ENCODE data around the gene SORD.
A peak's percentile ranks its signal among the peaks of the same experiment; 100 is the strongest.

SORD gene

DNA sequence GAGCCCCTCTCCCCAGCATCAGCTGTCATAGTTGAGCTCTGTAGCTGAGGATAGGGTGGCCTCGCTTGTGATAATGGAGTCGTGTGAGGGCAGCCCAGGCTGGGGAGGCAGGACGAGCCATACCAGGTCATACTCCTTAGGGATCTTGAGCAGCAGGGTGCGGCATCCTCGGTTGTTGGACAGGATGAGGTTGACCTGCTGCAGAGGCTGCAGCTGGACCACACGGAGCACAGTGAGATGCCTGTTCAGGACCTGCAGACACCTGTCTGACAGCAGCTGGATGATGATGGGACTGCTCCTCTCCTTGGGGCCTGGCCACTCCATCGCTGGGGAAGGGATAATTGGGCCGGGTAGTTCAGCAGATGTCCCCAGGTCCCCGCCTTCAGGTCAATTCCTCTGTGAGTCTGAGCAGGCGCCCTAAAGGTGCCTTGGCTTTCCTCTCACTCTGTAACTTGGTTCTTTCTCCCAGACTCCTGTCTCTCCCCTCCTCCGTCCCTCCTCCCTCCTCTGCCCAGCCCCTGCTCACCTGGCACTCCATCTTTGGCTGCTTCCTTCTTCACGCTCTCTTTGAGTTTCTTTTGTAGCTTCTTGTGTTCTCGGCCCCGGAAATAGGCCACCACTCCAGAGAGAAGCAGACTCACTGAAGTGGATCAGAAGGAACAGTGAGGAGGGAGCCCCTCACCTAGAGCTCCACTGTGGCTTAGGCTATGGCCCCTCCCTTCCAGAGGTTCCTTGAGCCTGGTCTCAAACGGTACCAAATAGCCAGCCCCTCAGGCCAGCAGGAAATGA is 83.2 kb downstream of the SORD start:
- Mint-ChIP-seq H3K9me3 (no peaks in the 10 kb centered on the region), H3K36me3 (ENCODE audit: low read depth) (no peaks in the 10 kb centered on the region), H3K27ac (no peak overlapping the region), H3K4me1 (ENCODE audit: low read depth) (no peaks in the 10 kb centered on the region), H3K27me3 (peaks cover 34% of the 10 kb centered on the region), H3K4me3 (no peak overlapping the region)
- intact Hi-C loops (cut with micrococcal nuclease), result no loop called here

DNA sequence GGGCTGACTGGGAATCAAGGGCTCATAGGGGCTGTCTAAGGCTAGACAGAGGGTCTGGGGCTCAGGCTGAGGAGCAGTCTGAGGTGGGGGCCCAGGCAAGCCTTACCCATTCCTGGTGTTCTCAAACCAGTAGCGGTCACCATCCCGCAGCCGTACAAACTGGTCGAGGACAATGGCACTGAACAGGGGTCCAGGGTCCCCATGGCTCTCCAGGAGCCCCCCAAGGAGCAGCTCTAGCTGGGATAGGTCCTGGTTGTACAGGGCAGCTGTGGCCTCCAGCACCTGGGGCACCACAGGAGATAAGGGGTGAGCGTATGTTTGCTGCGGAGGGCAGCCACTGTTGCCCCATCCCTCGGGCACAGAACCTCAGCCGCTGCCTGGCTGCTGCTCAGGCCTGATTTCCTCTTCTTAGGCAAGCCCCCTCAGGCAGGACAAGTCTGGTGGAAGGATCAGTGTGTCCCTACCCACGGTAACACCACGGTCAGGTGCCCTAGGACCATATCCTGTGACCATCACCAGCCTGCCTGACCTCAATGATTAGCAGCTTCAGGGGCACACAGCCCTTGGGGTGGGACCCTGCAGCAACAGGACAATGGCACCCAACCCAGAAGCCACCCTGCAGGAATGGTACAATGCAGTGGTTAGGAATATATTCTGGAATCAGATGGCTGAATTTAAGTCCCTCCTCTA is 85.1 kb downstream of the SORD start:
- intact Hi-C loops (cut with micrococcal nuclease), result no loop called here
- peaks cover 13% of the 10 kb centered on the region for H3K4me1 Mint-ChIP-seq (ENCODE audit: low read depth)
- peaks cover 49% of the 10 kb centered on the region for H3K27me3 Mint-ChIP-seq
- H3K4me3 Mint-ChIP-seq, result no peak overlapping the region
- H3K27ac Mint-ChIP-seq, result no peak overlapping the region
- H3K9me3 Mint-ChIP-seq, result no peaks in the 10 kb centered on the region
- no peaks in the 10 kb centered on the region for H3K36me3 Mint-ChIP-seq (ENCODE audit: low read depth)

GRCh38 chr15:45110256-45110820 is 87.3 kb downstream of the SORD start:
- no peak overlapping the region for H3K4me3 Mint-ChIP-seq
- no peaks in the 10 kb centered on the region for H3K9me3 Mint-ChIP-seq
- no peaks in the 10 kb centered on the region for H3K36me3 Mint-ChIP-seq (ENCODE audit: low read depth)
- no peak overlapping the region for H3K27ac Mint-ChIP-seq
- peaks cover 72% of the 10 kb centered on the region for H3K27me3 Mint-ChIP-seq
- peaks cover 25% of the 10 kb centered on the region for H3K4me1 Mint-ChIP-seq (ENCODE audit: low read depth)
- intact Hi-C loops (cut with micrococcal nuclease), result no loop called here

- peaks cover 74% of the 10 kb centered on the region for H3K27me3 Mint-ChIP-seq
- intact Hi-C loops (cut with micrococcal nuclease), result no loop called here
- H3K36me3 Mint-ChIP-seq (ENCODE audit: low read depth), result no peaks in the 10 kb centered on the region
- no peak overlapping the region for H3K27ac Mint-ChIP-seq
- H3K4me3 Mint-ChIP-seq, result no peak overlapping the region
- H3K9me3 Mint-ChIP-seq, result no peaks in the 10 kb centered on the region
- peaks cover 25% of the 10 kb centered on the region for H3K4me1 Mint-ChIP-seq (ENCODE audit: low read depth)
Measured at GRCh38 chr15:45111390-45112142, 88.6 kb downstream of the SORD start.

- peaks cover 28% of the 10 kb centered on the region for H3K4me1 Mint-ChIP-seq (ENCODE audit: low read depth)
- peak overlapping the region; percentile 49 for H3K4me3 Mint-ChIP-seq
- no peaks in the 10 kb centered on the region for H3K36me3 Mint-ChIP-seq (ENCODE audit: low read depth)
- H3K27ac Mint-ChIP-seq, result no peak overlapping the region
- H3K9me3 Mint-ChIP-seq, result no peaks in the 10 kb centered on the region
- intact Hi-C loops (cut with micrococcal nuclease), result no loop called here
- H3K27me3 Mint-ChIP-seq, result peaks cover 79% of the 10 kb centered on the region
Measured at GRCh38 chr15:45112143-45112590, 89.2 kb downstream of the SORD start.

DNA sequence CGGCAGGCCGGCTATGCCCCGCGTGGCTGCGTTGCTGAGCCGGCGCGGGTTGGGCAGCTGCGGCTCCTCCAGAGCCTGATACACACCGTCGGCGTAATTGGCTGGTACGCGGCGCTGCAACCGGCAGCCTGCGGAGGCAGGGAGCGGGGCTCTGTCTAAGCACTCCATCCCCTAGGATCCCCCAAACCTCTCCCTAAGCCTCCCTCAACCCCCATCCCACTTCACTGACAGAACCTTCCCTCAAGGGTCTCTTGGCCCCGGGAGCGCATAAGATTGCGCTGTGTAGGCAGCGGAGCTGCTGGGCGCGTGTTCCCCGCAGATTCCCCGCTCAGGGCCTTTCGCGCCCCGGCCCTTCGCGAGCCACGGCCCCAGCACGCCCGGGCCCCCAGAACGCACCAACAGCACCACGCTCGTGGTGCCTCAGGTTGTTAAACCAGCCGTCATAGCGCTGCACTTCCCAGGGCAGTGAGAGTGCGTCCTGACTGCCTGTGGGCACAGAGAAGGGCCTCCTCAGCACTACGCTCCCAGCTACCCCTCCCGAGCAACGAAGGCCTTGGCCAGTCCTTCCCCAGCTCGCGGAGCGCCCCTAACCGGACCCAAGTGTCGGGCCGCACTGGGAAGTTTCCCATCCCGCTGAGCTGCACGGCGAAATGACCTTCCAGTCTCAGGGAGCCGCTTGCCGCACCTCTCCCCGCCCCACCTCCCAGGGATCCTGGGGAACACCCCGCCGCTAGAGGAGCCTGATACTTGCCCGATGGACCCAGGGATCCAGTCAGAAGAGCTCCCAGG is 89.8 kb downstream of the SORD start:
- intact Hi-C loops (cut with micrococcal nuclease), result no loop called here
- Mint-ChIP-seq H3K27me3 (peaks cover 84% of the 10 kb centered on the region), H3K4me1 (ENCODE audit: low read depth) (peaks cover 34% of the 10 kb centered on the region), H3K4me3 (peak overlapping the region; percentile 49), H3K27ac (no peak overlapping the region), H3K9me3 (no peaks in the 10 kb centered on the region), H3K36me3 (ENCODE audit: low read depth) (peaks cover 5% of the 10 kb centered on the region)

- H3K36me3 Mint-ChIP-seq (ENCODE audit: low read depth), result peaks cover 10% of the 10 kb centered on the region
- H3K27me3 Mint-ChIP-seq, result peaks cover 89% of the 10 kb centered on the region
- H3K9me3 Mint-ChIP-seq, result no peaks in the 10 kb centered on the region
- H3K4me3 Mint-ChIP-seq, result no peak overlapping the region
- peaks cover 41% of the 10 kb centered on the region for H3K4me1 Mint-ChIP-seq (ENCODE audit: low read depth)
- no peak overlapping the region for H3K27ac Mint-ChIP-seq
- intact Hi-C loops (cut with micrococcal nuclease), result no loop called here
Measured at GRCh38 chr15:45113380-45113990, 90.5 kb downstream of the SORD start.

DNA sequence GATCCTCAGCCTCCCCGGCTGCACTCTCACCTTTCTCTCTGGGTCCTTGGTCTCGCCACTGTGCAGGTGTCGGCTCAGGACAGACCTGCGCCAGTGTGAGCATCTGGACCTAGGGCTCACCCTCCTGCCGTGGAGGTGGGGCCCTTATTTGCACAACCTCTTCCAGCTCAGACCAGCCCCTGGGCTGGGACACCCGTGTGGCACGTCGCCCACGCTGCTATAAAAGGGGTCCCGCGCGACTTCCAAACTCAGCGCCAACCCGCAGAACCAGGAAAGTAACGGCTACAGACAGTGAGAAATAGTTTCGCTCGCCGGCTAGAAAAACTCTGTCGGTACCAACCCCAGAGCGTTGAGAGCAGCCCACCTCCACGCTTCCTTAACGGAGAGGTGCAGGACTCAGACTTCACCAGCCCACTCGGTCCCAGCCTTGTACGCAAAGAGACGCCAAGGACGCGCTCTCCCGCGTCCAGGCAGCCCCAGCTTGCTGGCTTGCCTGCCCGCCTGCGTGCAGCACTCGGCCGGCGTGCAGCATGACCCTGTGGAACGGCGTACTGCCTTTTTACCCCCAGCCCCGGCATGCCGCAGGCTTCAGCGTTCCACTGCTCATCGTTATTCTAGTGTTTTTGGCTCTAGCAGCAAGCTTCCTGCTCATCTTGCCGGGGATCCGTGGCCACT is 91.2 kb downstream of the SORD start, which contains the start of the genes DUOX2 and DUOXA2:
DUOX2 (minus strand) TSS at position 97 of the 675 bp plus-strand sequence. CDS start 761 bp downstream, outside the sequence.
DUOXA2 (plus strand) TSS at position 251 of the 675 bp plus-strand sequence; CDS start at position 531, 280 bp downstream.
- Mint-ChIP-seq H3K4me1 (ENCODE audit: low read depth) (peaks cover 41% of the 10 kb centered on the region), H3K27ac (no peak within 1 kb of the TSS), H3K4me3 (no peak within 1 kb of the TSS), H3K36me3 (ENCODE audit: low read depth) (peaks cover 12% of the 10 kb centered on the region), H3K9me3 (no peaks in the 10 kb centered on the region), H3K27me3 (peaks cover 85% of the 10 kb centered on the region)
- intact Hi-C loops (cut with micrococcal nuclease), result no loop called here

GRCh38 chr15:45114751-45115085 is 91.7 kb downstream of the SORD start:
- Mint-ChIP-seq H3K36me3 (ENCODE audit: low read depth) (peaks cover 17% of the 10 kb centered on the region), H3K9me3 (no peaks in the 10 kb centered on the region), H3K4me1 (ENCODE audit: low read depth) (peaks cover 41% of the 10 kb centered on the region), H3K4me3 (no peak overlapping the region), H3K27me3 (peaks cover 85% of the 10 kb centered on the region), H3K27ac (no peak overlapping the region)
- intact Hi-C loops (cut with micrococcal nuclease), result no loop called here

GRCh38 chr15:45115312-45115820 is 92.4 kb downstream of the SORD start:
- no peak overlapping the region for H3K4me3 Mint-ChIP-seq
- peaks cover 83% of the 10 kb centered on the region for H3K27me3 Mint-ChIP-seq
- no peaks in the 10 kb centered on the region for H3K9me3 Mint-ChIP-seq
- intact Hi-C loops (cut with micrococcal nuclease), result no loop called here
- peaks cover 23% of the 10 kb centered on the region for H3K36me3 Mint-ChIP-seq (ENCODE audit: low read depth)
- no peak overlapping the region for H3K27ac Mint-ChIP-seq
- H3K4me1 Mint-ChIP-seq (ENCODE audit: low read depth), result peaks cover 41% of the 10 kb centered on the region

DNA sequence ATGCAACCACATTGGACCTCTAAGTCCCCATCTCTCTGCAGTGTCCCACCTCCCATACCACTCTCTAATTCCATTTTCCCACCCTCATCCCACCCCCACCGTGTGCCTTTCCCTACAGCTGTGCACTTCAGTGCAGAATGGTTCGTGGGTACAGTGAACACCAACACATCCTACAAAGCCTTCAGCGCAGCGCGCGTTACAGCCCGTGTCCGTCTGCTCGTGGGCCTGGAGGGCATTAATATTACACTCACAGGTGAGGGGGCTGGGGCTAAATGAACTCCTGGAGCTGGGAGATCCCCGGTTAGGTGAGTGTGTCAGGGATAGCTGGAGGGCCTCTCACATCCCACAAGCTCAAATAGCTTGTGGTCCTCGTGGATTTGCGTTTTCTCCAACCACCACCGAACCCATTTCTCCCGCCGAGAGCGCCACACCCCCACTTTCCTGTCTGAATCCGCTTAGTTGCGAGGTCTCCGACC is 93.0 kb downstream of the SORD start:
- intact Hi-C loops (cut with micrococcal nuclease), result no loop called here
- peaks cover 82% of the 10 kb centered on the region for H3K27me3 Mint-ChIP-seq
- peaks cover 41% of the 10 kb centered on the region for H3K4me1 Mint-ChIP-seq (ENCODE audit: low read depth)
- no peak overlapping the region for H3K27ac Mint-ChIP-seq
- H3K4me3 Mint-ChIP-seq, result no peak overlapping the region
- peaks cover 29% of the 10 kb centered on the region for H3K36me3 Mint-ChIP-seq (ENCODE audit: low read depth)
- no peaks in the 10 kb centered on the region for H3K9me3 Mint-ChIP-seq
